Effector memory CD4-positive, alpha-beta T cell (primary cell): ENCODE measurements around the gene PLCB4.
"Not testable (repeated sequence)": the region's sequence is repeated elsewhere in the genome, so short reads cannot be mapped to it uniquely, and the experiment has no call there.

ENCODE experiments used
- DNase-seq, 3 donors: peaks; one replicate each; pipeline ENCODE4 v3.0.0-alpha.2; 2020
- H3K27ac ChIP-seq: 2 replicates; pipeline ENCODE4 v1.7.0; 2013; ENCODE audit warnings: mild to moderate bottlenecking, low read length, moderate library complexity; ENCODE audit not compliant: insufficient read depth, poor library complexity, severe bottlenecking
- H3K27me3 ChIP-seq: replicated peaks from 2 replicates; pipeline ENCODE4 v1.7.0; 2013; ENCODE audit warnings: mild to moderate bottlenecking, low read length; ENCODE audit not compliant: insufficient read depth, control insufficient read depth, poor library complexity, severe bottlenecking
- H3K36me3 ChIP-seq: 2 replicates; pipeline ENCODE4 v1.7.0; 2013; ENCODE audit warnings: mild to moderate bottlenecking, low read length, moderate library complexity; ENCODE audit not compliant: control insufficient read depth, insufficient read depth
- H3K4me1 ChIP-seq: 2 replicates; pipeline ENCODE4 v1.7.0; 2013; ENCODE audit warnings: low read length, mild to moderate bottlenecking; ENCODE audit not compliant: control insufficient read depth, insufficient read depth, poor library complexity, severe bottlenecking
- H3K4me3 ChIP-seq: 2 replicates; pipeline ENCODE4 v1.7.0; 2013; ENCODE audit warnings: low read length, low read depth, mild to moderate bottlenecking; ENCODE audit not compliant: insufficient read depth, poor library complexity, severe bottlenecking
- H3K9me3 ChIP-seq: 2 replicates; pipeline ENCODE4 v1.7.0; 2013; ENCODE audit warnings: mild to moderate bottlenecking, low read length, moderate library complexity; ENCODE audit not compliant: control insufficient read depth

The PLCB4 gene

GRCh38 chr20:9369557-9369956 lies 300.7 kb downstream of the PLCB4 start:
- H3K36me3 ChIP-seq: no peaks in the 10 kb centered on the region
- DNase-seq: no peak
- no peaks in the 10 kb centered on the region for H3K4me1 ChIP-seq
- H3K27ac ChIP-seq: no peak overlapping the region
- H3K9me3 ChIP-seq: no peaks in the 10 kb centered on the region
- H3K4me3 ChIP-seq: no peak overlapping the region
- no peaks in the 10 kb centered on the region for H3K27me3 ChIP-seq

GRCh38 chr20:9374072-9374471 lies 305.2 kb downstream of the PLCB4 start:
- Histone ChIP-seq H3K4me1 (no peaks in the 10 kb centered on the region), H3K4me3 (no peak overlapping the region), H3K27me3 (no peaks in the 10 kb centered on the region), H3K36me3 (no peaks in the 10 kb centered on the region), H3K27ac (no peak overlapping the region), H3K9me3 (no peaks in the 10 kb centered on the region)
- no peak for DNase-seq

GRCh38 chr20:9374480-9374879 lies 305.6 kb downstream of the PLCB4 start:
- Histone ChIP-seq H3K4me3 (no peak overlapping the region), H3K4me1 (no peaks in the 10 kb centered on the region), H3K27ac (no peak overlapping the region), H3K9me3 (no peaks in the 10 kb centered on the region), H3K36me3 (no peaks in the 10 kb centered on the region), H3K27me3 (no peaks in the 10 kb centered on the region)
- no peak for DNase-seq

GRCh38 chr20:9375221-9375681 lies 306.4 kb downstream of the PLCB4 start:
- no peaks in the 10 kb centered on the region for H3K9me3 ChIP-seq
- H3K27me3 ChIP-seq: no peaks in the 10 kb centered on the region
- no peak for DNase-seq
- H3K27ac ChIP-seq: no peak overlapping the region
- H3K4me3 ChIP-seq: no peak overlapping the region
- no peaks in the 10 kb centered on the region for H3K36me3 ChIP-seq
- H3K4me1 ChIP-seq: no peaks in the 10 kb centered on the region

- no peak for DNase-seq
- no peak overlapping the region for H3K27ac ChIP-seq
- H3K36me3 ChIP-seq: no peaks in the 10 kb centered on the region
- H3K4me3 ChIP-seq: no peak overlapping the region
- no peaks in the 10 kb centered on the region for H3K4me1 ChIP-seq
- H3K27me3 ChIP-seq: no peaks in the 10 kb centered on the region
- no peaks in the 10 kb centered on the region for H3K9me3 ChIP-seq
These were observed 308.1 kb downstream of the PLCB4 start for GRCh38 chr20:9377007-9377406.

GRCh38 chr20:9385345-9386310 lies 316.7 kb downstream of the PLCB4 start:
- DNase-seq, H3K27ac ChIP-seq, H3K9me3 ChIP-seq, H3K4me3 ChIP-seq, H3K36me3 ChIP-seq, H3K27me3 ChIP-seq, H3K4me1 ChIP-seq: not testable (repeated sequence)

- no peaks in the 10 kb centered on the region for H3K27me3 ChIP-seq
- no peaks in the 10 kb centered on the region for H3K9me3 ChIP-seq
- H3K27ac ChIP-seq: no peak overlapping the region
- H3K4me1 ChIP-seq: no peaks in the 10 kb centered on the region
- H3K36me3 ChIP-seq: no peaks in the 10 kb centered on the region
- DNase-seq: no peak
- no peak overlapping the region for H3K4me3 ChIP-seq
These were observed 319.4 kb downstream of the PLCB4 start for GRCh38 chr20:9388160-9388812.

GRCh38 chr20:9388813-9389161 lies 319.9 kb downstream of the PLCB4 start:
- no peaks in the 10 kb centered on the region for H3K9me3 ChIP-seq
- no peak overlapping the region for H3K4me3 ChIP-seq
- no peak overlapping the region for H3K27ac ChIP-seq
- no peaks in the 10 kb centered on the region for H3K27me3 ChIP-seq
- no peak for DNase-seq
- H3K36me3 ChIP-seq: no peaks in the 10 kb centered on the region
- H3K4me1 ChIP-seq: no peaks in the 10 kb centered on the region

GRCh38 chr20:9389346-9389745 lies 320.5 kb downstream of the PLCB4 start:
- no peak for DNase-seq
- H3K4me3 ChIP-seq: no peak overlapping the region
- H3K9me3 ChIP-seq: no peaks in the 10 kb centered on the region
- H3K27ac ChIP-seq: no peak overlapping the region
- H3K4me1 ChIP-seq: no peaks in the 10 kb centered on the region
- H3K27me3 ChIP-seq: no peaks in the 10 kb centered on the region
- no peaks in the 10 kb centered on the region for H3K36me3 ChIP-seq

- DNase-seq: no peak
- no peaks in the 10 kb centered on the region for H3K36me3 ChIP-seq
- no peaks in the 10 kb centered on the region for H3K4me1 ChIP-seq
These were observed 321.6 kb downstream of the PLCB4 start for GRCh38 chr20:9390441-9390840.

More at GRCh38 chr20:9390441-9390840, 321.6 kb downstream of the PLCB4 start:
- no peaks in the 10 kb centered on the region for H3K9me3 ChIP-seq
- H3K4me3 ChIP-seq: no peak overlapping the region
- H3K27ac ChIP-seq: no peak overlapping the region
- no peaks in the 10 kb centered on the region for H3K27me3 ChIP-seq
